HG03060 (cell line): ENCODE measurements around the gene COL12A1.

Experiments used
- ATAC-seq: cut with Tn5 transposase; IDR thresholded peaks from one replicate; pipeline ENCODE4 v1.9.1; 2021; ENCODE audit warnings: low read depth, moderate number of reproducible peaks; ENCODE audit not compliant: unreplicated experiment

The COL12A1 gene

GRCh38 chr6:75076009-75076408 lies 129.8 kb downstream of the COL12A1 start:
- no peak for ATAC-seq

- ATAC-seq, result no peak
Measured at GRCh38 chr6:75070244-75070643, 135.6 kb downstream of the COL12A1 start.

GRCh38 chr6:75065523-75065922 lies 140.3 kb downstream of the COL12A1 start:
- no peak for ATAC-seq

GRCh38 chr6:75052491-75052890 lies 153.4 kb downstream of the COL12A1 start:
- ATAC-seq, result no peak

- ATAC-seq, result no peak
Measured at GRCh38 chr6:75049308-75049707, 156.5 kb downstream of the COL12A1 start.

GRCh38 chr6:75044846-75045245 lies 161.0 kb downstream of the COL12A1 start:
- ATAC-seq, result no peak

- no peak for ATAC-seq
Measured at GRCh38 chr6:75041381-75041780, 164.5 kb downstream of the COL12A1 start.
